ENCODE measurements around the gene FUT7.

Gene FUT7

DNA sequence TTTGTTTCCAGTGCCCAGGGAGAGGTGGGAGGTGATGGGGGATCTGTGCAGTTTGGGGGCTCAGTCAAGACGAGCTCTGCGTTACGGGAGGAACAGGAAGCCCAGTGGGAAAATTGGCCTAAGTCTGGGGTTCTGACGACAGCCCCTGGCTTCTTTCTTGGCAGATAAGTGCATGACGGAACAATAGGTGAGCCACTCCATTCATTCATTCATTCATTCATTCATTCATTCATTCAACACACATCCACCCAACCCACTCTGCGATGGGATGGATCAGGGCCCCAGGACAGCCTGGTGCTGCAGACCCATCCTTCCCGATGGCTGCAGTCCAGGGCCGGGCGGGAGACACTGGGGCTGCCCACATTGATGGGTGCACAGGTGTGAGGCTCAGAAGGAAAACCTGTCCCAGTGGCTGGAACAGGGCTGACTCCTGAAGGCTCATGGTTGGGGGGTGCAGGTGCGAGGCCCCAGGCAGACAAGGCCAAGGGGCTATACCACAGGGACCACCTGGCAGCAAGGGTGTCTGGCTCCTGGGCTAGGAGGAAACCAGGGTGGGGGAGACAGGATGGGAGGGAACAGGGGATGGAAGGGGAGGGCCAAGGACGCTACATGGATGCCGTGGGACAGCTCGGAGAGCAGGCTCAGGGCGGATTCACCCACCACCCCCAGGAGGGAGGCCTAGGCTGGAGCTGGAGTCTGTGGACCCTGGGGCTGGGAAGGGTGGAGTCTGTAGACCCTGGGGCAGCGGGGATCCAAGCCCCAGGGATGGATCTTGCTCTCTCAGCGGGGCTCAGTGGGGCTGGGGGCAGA is 51.0 kb downstream of the FUT7 start:
- DNase-seq, result no peak
